Activated naive CD8-positive, alpha-beta T cell treated with anti-CD3 and anti-CD28 coated beads for 36 hours (primary cell): Measurements from ENCODE around the gene IL21R. TPM values are rescaled to one million over a fixed set of nuclear protein-coding genes. Genes with fewer than 3 reads are reported as not detected.
A peak's percentile ranks its signal among the peaks of the same experiment; 100 is the strongest.
"Not testable (repeated sequence)": the region's sequence is repeated elsewhere in the genome, so short reads cannot be mapped to it uniquely, and the experiment has no call there.

Experiments
- DNase-seq: peaks from one replicate; pipeline ENCODE4 v3.0.0; 2021
- H3K27ac Mint-ChIP-seq: one replicate; pipeline ENCODE4 v1.8.0; 2022; ENCODE audit warnings: mild to moderate bottlenecking, moderate library complexity, mixed read lengths
- H3K27me3 Mint-ChIP-seq: one replicate; pipeline ENCODE4 v1.8.0; 2022; ENCODE audit warnings: mild to moderate bottlenecking, mixed read lengths
- H3K36me3 Mint-ChIP-seq: one replicate; pipeline ENCODE4 v1.8.0; 2021; ENCODE audit warnings: mild to moderate bottlenecking, mixed read lengths
- H3K4me1 Mint-ChIP-seq: one replicate; pipeline ENCODE4 v1.8.0; 2021; ENCODE audit warnings: mixed read lengths
- H3K4me3 Mint-ChIP-seq: one replicate; pipeline ENCODE4 v1.8.0; 2022; ENCODE audit warnings: mild to moderate bottlenecking, moderate library complexity, mixed read lengths
- H3K9me3 Mint-ChIP-seq: one replicate; pipeline ENCODE4 v1.8.0; 2022; ENCODE audit warnings: mixed read lengths
- total RNA-seq, 2 experiments: library from RNA; stranded (reverse); gene quantifications; one replicate each; pipeline ENCODE4 v1.2.3, GENCODE V29; 2021

Gene IL21R
- total RNA-seq, 2 experiments from 2014 or later, result 99.3 to 99.5 TPM

GRCh38 chr16:27448532-27449433 is 46.8 kb downstream of the IL21R start:
- H3K27me3 Mint-ChIP-seq, result no peaks in the 10 kb centered on the region
- no peak overlapping the region for H3K4me3 Mint-ChIP-seq
- DNase-seq, result no peak
- peak overlapping the region; percentile 96 for H3K27ac Mint-ChIP-seq
- peaks cover 95% of the 10 kb centered on the region for H3K36me3 Mint-ChIP-seq
- peaks cover 92% of the 10 kb centered on the region for H3K4me1 Mint-ChIP-seq
- peaks cover 21% of the 10 kb centered on the region for H3K9me3 Mint-ChIP-seq

DNA sequence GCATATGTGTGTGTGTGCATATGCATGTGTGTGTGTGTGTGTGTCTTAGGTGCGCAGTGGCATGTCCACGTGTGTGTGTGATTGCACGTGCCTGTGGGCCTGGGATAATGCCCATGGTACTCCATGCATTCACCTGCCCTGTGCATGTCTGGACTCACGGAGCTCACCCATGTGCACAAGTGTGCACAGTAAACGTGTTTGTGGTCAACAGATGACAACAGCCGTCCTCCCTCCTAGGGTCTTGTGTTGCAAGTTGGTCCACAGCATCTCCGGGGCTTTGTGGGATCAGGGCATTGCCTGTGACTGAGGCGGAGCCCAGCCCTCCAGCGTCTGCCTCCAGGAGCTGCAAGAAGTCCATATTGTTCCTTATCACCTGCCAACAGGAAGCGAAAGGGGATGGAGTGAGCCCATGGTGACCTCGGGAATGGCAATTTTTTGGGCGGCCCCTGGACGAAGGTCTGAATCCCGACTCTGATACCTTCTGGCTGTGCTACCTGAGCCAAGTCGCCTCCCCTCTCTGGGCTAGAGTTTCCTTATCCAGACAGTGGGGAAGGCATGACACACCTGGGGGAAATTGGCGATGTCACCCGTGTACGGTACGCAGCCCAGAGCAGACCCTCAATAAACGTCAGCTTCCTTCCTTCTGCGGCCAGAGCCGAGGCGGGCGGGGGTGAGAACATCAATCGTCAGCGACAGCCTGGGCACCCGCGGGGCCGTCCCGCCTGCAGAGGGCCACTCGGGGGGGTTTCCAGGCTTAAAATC is 47.6 kb downstream of the IL21R start:
- H3K27ac Mint-ChIP-seq, result peak overlapping the region; percentile 96
- DNase-seq, result peak; percentile 94
- H3K4me3 Mint-ChIP-seq, result peak overlapping the region; percentile 60
- H3K4me1 Mint-ChIP-seq, result peaks cover 92% of the 10 kb centered on the region
- H3K27me3 Mint-ChIP-seq, result no peaks in the 10 kb centered on the region
- H3K9me3 Mint-ChIP-seq, result peaks cover 24% of the 10 kb centered on the region
- peaks cover 90% of the 10 kb centered on the region for H3K36me3 Mint-ChIP-seq

DNA sequence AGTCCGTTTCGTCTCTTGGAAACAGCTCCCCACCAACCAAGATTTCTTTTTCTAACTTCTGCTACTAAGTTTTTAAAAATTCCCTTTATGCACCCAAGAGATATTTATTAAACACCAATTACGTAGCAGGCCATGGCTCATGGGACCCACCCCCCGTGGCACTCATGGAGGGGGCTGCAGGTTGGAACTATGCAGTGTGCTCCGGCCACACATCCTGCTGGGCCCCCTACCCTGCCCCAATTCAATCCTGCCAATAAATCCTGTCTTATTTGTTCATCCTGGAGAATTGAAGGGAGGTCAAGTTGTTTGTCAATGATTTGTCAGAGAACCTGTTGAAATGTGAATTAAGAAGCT is 48.2 kb downstream of the IL21R start:
- no peaks in the 10 kb centered on the region for H3K27me3 Mint-ChIP-seq
- no peak for DNase-seq
- peak overlapping the region; percentile 96 for H3K27ac Mint-ChIP-seq
- H3K4me3 Mint-ChIP-seq, result peak overlapping the region; percentile 60
- peaks cover 92% of the 10 kb centered on the region for H3K4me1 Mint-ChIP-seq
- peaks cover 84% of the 10 kb centered on the region for H3K36me3 Mint-ChIP-seq
- peaks cover 24% of the 10 kb centered on the region for H3K9me3 Mint-ChIP-seq

DNA sequence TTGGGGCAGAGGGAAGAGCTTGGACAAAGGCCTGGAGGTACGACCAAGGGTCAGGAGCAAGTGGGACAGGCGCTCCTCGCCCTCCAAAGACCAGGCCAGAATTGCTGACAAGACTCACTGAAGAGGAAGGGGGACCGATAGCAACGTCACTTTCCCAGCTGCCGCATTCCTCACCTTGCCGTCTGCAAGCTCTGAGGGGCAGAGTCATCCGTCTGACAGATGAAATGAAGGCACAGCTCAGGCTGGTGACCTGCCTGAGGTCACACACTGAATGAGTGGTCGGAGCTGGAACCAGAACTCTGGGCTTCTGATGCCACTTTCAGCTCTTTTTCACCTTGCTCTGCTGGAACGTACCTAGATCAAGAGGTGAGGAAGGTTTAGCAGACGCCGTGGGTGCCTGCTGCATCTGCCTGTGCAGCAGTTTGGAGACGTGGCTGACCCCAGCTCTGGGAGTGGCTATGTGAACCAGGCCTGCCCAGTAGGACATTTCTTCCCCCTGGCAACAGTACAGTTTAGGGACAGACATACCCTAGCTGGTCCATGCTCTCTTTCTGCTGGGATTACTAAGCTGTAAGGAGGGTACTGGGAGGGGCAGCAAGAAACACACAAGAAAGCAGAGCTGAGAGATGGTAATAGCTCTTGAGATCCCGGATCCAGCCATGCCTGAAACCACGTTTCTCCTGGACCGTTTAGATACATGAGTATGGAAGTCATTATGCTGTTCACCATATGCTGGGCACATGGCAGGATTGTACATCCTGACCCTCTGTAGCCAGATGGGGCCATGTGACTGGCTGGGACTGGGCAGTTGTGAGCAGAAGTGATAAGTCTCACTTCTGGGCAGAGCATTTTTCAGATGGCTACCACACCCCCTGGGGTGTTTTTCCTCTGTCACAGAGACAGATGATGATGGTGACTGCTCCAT is 50.9 kb downstream of the IL21R start:
- no peak for DNase-seq
- peaks cover 61% of the 10 kb centered on the region for H3K36me3 Mint-ChIP-seq
- H3K27ac Mint-ChIP-seq, result peak overlapping the region; percentile 96
- peak overlapping the region; percentile 20 for H3K4me3 Mint-ChIP-seq
- peaks cover 91% of the 10 kb centered on the region for H3K4me1 Mint-ChIP-seq
- no peaks in the 10 kb centered on the region for H3K27me3 Mint-ChIP-seq
- H3K9me3 Mint-ChIP-seq, result peaks cover 20% of the 10 kb centered on the region

DNA sequence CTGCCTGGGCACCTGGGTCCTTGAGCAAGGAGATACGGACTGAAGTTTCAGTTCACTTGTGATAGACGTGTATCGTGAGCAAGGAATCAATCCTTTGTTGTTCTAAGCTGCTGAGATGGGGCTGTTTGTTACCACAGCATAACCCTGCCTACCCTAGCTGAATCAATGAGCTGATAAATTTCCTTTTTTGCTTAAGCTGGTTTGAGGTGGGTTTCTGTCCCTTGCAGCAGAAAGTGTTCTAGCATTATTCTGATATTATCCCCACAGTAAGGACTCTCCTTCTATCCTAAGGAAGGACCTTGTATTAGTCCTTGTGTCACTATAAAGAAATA is 51.5 kb downstream of the IL21R start:
- no peak overlapping the region for H3K4me3 Mint-ChIP-seq
- no peak for DNase-seq
- peaks cover 85% of the 10 kb centered on the region for H3K4me1 Mint-ChIP-seq
- peak overlapping the region; percentile 96 for H3K27ac Mint-ChIP-seq
- H3K36me3 Mint-ChIP-seq, result peaks cover 57% of the 10 kb centered on the region
- H3K27me3 Mint-ChIP-seq, result no peaks in the 10 kb centered on the region
- H3K9me3 Mint-ChIP-seq, result peaks cover 20% of the 10 kb centered on the region

- Mint-ChIP-seq H3K27me3 (no peaks in the 10 kb centered on the region), H3K36me3 (peaks cover 41% of the 10 kb centered on the region), H3K4me1 (peaks cover 70% of the 10 kb centered on the region), H3K27ac (peak overlapping the region; percentile 96), H3K9me3 (peaks cover 15% of the 10 kb centered on the region), H3K4me3 (peak overlapping the region; percentile 12)
- no peak for DNase-seq
These were observed 53.7 kb downstream of the IL21R start for GRCh38 chr16:27455700-27456099.

- H3K27me3 Mint-ChIP-seq, H3K27ac Mint-ChIP-seq, H3K4me3 Mint-ChIP-seq, H3K9me3 Mint-ChIP-seq, DNase-seq: not testable (repeated sequence)
- H3K36me3 Mint-ChIP-seq, result peaks cover 23% of the 10 kb centered on the region
- peaks cover 57% of the 10 kb centered on the region for H3K4me1 Mint-ChIP-seq
These were observed 55.6 kb downstream of the IL21R start for GRCh38 chr16:27457605-27457900.

DNA sequence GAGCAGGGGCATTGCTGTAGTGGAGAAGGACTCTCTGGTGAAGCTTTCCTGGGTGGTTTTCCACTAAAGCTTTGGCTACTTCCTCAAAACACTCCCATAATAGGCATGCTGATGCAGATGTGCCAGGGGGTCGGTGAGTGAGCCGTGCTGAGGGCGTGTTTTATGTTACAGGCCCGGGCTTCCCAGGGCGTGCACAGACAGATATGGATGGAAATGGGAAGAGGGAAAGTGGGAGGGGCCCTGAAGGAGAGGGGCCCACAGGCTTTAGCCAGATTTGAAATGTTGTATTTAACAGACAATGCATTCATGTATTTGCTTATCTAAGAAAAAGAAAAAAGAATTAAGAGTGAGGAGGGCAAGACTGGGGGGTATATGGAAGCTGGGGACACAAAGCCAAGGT is 56.3 kb downstream of the IL21R start:
- Mint-ChIP-seq H3K4me3 (no peak overlapping the region), H3K27ac (no peak overlapping the region), H3K36me3 (peaks cover 17% of the 10 kb centered on the region), H3K27me3 (no peaks in the 10 kb centered on the region), H3K9me3 (peaks cover 5% of the 10 kb centered on the region), H3K4me1 (peaks cover 57% of the 10 kb centered on the region)
- no peak for DNase-seq

- Mint-ChIP-seq H3K27ac (no peak overlapping the region), H3K36me3 (peaks cover 16% of the 10 kb centered on the region), H3K4me3 (no peak overlapping the region), H3K27me3 (no peaks in the 10 kb centered on the region), H3K9me3 (no peaks in the 10 kb centered on the region), H3K4me1 (peaks cover 58% of the 10 kb centered on the region)
- no peak for DNase-seq
These were observed 57.2 kb downstream of the IL21R start for GRCh38 chr16:27458987-27459688.

GRCh38 chr16:27460213-27460612 is 58.2 kb downstream of the IL21R start:
- no peak for DNase-seq
- Mint-ChIP-seq H3K27ac (no peak overlapping the region), H3K36me3 (peaks cover 22% of the 10 kb centered on the region), H3K4me1 (peaks cover 53% of the 10 kb centered on the region), H3K9me3 (no peaks in the 10 kb centered on the region), H3K4me3 (no peak overlapping the region), H3K27me3 (no peaks in the 10 kb centered on the region)

GRCh38 chr16:27460663-27461482 is 58.9 kb downstream of the IL21R start:
- H3K4me3 Mint-ChIP-seq, result no peak overlapping the region
- no peak overlapping the region for H3K27ac Mint-ChIP-seq
- H3K4me1 Mint-ChIP-seq, result peaks cover 50% of the 10 kb centered on the region

DNA sequence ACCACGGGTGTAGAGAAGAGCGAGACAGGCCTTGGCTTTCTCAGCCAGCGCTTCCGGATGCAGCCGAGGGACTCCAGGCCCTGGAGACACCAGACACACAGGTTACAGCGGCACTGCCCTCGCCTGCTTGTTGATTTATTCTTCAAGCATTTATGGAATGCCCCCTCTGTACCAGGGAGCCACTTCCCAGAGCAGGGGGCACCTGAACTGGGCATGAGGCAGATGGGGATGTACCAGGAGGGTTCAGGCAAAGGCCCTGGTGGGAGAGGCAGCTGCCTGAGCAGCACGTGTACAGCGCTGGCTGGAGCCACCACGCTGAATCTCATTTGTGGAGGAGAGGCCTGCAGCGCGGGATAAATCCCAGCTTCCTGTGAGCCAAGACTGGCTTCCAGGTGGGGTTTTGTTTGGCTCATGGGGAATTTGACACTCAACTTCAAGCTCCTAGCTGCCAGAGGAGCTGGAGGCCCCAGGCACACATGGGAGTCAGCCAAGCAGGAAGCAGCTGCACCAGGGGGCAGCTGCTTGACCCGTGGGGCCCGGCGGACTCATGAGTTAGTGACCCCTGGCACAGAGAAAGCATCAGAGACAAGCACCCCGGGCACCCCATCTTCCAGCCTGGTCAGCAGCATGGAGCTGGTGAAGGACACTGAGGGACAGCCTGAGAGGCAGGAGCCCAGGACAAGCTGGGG is 59.7 kb downstream of the IL21R start:
- Mint-ChIP-seq H3K27ac (no peak overlapping the region), H3K27me3 (no peaks in the 10 kb centered on the region), H3K4me3 (no peak overlapping the region), H3K36me3 (peaks cover 34% of the 10 kb centered on the region), H3K9me3 (no peaks in the 10 kb centered on the region), H3K4me1 (peaks cover 48% of the 10 kb centered on the region)
- DNase-seq, result no peak

More at GRCh38 chr16:27460663-27461482, 58.9 kb downstream of the IL21R start:
- H3K27me3 Mint-ChIP-seq, result no peaks in the 10 kb centered on the region
- peaks cover 27% of the 10 kb centered on the region for H3K36me3 Mint-ChIP-seq
- DNase-seq, result no peak
- no peaks in the 10 kb centered on the region for H3K9me3 Mint-ChIP-seq

GRCh38 chr16:27462200-27462845 is 60.3 kb downstream of the IL21R start:
- DNase-seq, result no peak
- Mint-ChIP-seq H3K4me1 (peaks cover 41% of the 10 kb centered on the region), H3K4me3 (no peak overlapping the region), H3K9me3 (no peaks in the 10 kb centered on the region), H3K27me3 (no peaks in the 10 kb centered on the region), H3K36me3 (peaks cover 38% of the 10 kb centered on the region), H3K27ac (no peak overlapping the region)
